GM18951 (cell line): ENCODE data around the gene SCAND1.
"Not testable (repeated sequence)": the region's sequence is repeated elsewhere in the genome, so short reads cannot be mapped to it uniquely, and the experiment has no call there.

Experiments used
- POLR2A ChIP-seq: IDR thresholded peaks from 4 replicates; pipeline ENCODE4 v1.6.1; 2011; ENCODE audit warnings: mild to moderate bottlenecking; ENCODE audit not compliant: insufficient read length, insufficient read depth; ENCODE audit errors: extremely low read depth
- in situ Hi-C: fragments of 300-500 bp; cut with MboI; formaldehyde crosslinking; loops from one replicate; pipeline ENCODE4 v1.12.0; 2022; ENCODE audit warnings: low sequenced_read_pairs, mixed read lengths, inconsistent platforms; ENCODE audit not compliant: unreplicated experiment

SCAND1 gene

DNA sequence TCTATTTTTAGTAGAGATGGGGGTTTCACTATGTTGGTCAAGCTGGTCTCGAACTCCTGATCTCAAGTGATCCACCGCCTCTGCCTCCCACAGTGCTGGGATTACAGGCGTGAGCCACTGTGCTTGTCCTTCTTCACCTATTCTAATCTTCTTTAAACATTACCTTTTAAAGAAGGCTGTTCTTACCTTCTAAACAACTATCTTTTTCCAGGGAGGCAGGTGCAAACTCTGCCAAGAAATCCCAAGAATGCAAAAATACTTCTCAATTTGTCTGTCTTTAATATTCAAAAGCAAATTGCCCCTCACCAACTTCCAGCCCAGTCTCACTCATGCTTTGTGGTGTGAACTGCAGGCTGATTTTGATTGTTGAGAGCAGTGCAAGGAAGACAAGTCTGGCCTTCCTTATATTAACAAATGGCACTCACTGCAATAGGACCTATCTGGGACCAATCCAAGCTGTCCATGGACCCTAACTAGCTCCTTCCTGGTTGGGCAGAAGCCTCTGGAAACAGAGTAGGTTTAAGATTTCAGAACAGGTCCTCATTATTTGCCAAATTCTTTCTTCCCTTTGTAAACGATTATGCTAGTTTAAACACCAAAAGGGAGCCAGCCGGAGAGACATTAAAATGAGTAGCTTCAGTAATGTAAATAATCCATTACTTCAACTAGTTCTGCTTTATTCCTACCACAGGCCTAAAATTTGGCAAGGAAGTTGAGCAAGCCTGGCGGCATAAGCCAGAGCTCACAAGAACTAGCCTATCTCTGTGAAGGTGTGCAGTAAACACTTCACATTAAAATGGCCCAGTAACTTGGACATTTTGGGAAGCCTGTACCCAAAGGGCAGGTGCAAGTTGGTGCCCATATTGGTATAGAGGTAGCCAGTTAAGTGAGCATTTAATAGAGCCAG lies 1.6 kb downstream of the SCAND1 start:
- in situ Hi-C loops = no loop called here
- no peak for TF ChIP-seq POLR2A

DNA sequence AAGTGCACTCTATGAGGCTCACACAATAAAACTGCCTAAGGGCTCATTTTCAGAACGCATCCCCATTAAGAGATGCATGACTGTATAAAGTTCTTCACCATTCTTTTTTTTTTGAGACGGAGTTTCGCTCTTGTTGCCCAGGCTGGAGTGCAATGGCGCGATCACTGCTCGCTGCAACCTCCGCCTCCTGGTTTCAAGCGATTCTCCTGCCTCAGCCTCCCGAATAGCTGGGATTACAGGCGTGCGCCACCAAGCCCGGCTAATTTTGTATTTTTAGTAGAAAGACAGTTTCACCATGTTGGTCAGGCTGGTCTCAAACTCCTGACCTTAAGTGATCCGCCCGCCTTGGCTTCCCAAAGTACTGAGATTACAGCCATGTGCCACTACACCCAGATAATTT lies 2.2 kb downstream of the SCAND1 start:
- in situ Hi-C loops = not testable (repeated sequence)

DNA sequence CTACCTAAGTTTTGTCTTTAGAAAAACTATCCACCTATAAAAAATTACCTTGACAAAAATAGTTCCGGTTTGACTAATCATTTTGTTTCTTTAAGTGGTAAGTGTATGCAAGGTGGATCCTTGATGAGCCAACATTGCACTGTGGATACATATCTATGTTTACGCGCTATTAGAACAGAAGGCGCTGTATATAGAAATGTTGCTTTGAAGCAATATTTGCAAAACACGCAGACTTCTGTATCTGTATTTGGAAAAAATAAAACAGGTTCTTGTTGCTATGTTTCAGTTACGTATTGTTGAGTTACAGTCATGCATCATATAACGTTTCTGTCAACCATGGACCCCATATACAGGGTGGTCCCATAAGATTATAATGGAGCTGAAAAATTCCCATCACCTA lies 4.2 kb downstream of the SCAND1 start:
- in situ Hi-C loops = no loop called here
- no peak for TF ChIP-seq POLR2A

DNA sequence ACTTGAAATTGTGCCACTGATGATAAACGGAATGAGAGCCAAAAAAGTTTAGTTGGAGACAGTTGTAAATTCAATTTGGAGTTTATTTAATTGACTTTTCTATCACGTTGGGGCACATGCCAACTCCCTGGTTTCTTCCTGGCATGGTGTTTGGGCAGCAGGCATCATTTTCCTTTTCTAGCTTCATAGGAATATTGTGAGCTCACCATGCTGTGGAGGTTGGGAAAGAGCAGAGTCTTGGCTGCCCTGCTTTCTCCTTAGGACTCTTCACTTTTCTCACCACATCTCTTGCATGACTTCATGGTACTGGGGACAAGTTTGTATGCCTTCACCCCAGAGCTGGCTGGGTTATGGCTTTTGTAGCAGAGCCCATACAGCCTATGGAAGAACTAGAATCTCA lies 6.4 kb downstream of the SCAND1 start:
- TF ChIP-seq POLR2A = no peak
- in situ Hi-C loops = no loop called here

DNA sequence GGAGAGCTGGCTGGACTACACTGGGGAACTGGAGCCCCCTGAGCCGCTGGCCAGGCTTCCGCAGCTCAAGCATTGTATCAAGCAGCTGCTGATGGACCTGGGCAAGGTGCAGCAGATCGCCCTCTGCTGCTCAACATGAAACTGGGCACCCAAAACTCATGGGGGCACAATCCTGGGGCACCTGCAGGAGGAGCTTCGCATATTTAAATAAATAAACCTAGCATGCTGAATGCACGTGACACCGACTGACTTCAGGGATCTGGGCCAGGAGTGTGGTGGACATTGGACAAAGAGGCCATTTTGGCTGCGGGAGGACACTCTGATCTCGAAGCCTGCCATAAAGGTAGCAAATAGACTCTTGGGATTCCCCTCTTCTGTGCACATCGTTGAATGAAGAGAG lies 6.8 kb downstream of the SCAND1 start:
- no peak for TF ChIP-seq POLR2A
- in situ Hi-C loops = no loop called here

DNA sequence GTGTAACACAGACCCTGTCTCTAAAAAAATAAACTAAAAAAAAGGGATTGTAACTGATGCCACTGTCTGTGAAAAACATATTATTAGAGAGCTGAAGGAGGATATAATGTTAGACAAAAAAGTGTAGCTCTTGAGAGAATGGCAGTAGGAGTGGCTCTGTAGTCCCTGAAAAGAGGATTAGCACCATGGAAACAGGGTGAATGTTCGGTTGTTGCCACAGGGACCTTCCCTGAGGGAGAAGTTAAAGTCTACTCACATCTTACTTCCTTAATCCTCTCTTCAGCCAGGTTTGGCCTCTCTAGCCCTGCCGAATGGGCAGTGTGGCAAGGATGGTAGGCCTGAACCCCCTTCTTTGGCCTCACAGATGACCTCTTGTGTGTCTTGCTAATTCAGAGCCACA lies 12.1 kb downstream of the SCAND1 start:
- in situ Hi-C loops = no loop called here
- no peak for TF ChIP-seq POLR2A

DNA sequence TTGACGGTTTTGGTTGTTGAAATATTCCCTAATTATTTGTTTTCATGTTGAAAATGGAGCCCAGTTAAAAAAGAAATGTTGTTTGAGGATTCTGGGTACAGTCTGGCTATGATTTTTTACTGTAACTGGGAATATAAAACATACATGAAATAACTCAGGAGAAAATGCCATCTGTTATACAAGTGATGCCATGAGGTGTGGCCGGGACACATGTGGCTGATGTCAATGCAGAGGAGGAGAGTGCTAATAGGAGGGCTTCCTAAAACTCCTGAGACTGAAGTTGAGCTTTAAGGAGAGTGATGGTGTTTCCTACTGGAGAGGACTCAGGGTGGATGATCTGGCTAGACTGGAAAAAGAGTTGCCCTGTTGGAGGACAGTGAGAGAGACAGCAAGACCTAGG lies 12.7 kb downstream of the SCAND1 start:
- no peak for TF ChIP-seq POLR2A
- in situ Hi-C loops = no loop called here

DNA sequence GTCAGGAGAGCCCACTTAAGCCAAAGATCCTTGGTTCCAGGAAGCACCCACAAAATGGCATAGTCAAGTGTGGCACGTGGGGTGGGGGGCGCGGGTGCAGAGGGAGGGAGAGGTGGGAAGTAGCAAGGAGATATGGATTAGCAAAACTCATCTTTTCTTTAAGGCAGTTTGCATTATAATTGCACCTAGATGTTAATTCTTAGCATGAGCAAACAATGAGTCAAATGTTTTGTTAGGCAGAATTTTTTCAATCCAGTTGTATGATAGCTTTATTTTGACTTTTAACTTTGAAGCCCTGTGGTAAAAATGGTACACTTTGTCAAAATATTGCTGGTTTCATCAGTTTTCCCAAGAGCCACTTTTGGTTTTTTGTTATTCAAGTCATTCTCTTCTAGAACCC lies 15.0 kb downstream of the SCAND1 start:
- no peak for TF ChIP-seq POLR2A
- in situ Hi-C loops = no loop called here

DNA sequence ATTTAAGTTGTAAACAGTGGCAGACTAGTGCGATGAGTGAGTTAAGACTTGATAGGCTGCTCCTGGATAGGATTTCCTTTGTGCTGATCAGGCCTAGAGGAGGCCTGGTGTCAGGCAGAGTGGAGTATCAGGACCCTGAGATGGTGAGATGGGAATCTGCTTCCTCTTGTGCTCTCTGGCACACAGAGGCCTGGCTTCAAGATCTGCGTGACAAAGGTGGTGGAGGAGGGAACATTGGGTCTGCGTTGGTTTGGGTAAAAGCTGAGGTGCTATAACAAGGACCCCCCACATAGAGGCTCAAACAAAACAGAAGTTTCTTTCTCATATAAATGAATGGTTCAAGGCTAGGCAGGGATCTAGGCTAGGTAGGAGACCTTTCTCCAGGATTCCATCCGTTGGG lies 20.3 kb downstream of the SCAND1 start:
- in situ Hi-C loops = no loop called here
- no peak for TF ChIP-seq POLR2A

DNA sequence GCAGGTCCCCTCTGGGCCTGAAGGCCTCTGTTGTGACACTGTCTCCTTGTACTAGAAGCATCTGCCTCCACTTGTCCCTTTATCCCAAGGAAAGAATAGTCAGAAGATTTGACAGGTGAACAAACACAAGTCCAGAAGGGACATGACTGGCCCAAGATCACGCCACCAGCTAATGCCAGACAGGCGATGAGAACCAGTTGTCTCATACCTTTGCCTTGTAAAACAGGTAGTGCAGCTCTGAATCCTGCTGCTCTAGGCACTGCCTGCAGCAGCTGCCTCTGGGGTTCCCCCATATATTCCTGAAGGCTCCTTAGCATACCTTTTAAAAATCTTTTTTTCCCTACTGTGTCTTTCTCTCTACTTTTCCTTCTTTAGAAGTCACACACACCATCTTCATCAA lies 25.0 kb downstream of the SCAND1 start:
- TF ChIP-seq POLR2A = no peak

DNA sequence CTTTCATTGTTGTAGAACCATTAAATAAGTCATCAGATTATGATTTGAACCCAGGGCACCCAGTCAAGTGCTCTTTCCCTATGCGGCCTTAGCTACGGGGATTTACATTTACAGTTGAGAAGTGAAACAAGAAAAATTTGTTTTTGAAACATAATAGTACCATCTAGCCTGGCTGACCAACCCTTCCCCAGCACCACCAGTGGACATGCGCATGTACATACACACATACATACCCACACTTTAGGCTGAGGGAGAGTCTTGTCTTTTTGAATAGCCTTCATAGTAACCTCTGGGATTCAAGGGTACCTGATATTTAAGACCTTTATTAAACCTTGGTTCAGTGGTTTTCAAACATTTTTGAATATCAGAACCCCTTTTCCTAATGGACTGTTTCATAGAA lies 33.8 kb downstream of the SCAND1 start:
- no peak for TF ChIP-seq POLR2A
- in situ Hi-C loops = no loop called here

More for the DNA sequence above, 25.0 kb downstream of the SCAND1 start:
- in situ Hi-C loops = no loop called here

DNA sequence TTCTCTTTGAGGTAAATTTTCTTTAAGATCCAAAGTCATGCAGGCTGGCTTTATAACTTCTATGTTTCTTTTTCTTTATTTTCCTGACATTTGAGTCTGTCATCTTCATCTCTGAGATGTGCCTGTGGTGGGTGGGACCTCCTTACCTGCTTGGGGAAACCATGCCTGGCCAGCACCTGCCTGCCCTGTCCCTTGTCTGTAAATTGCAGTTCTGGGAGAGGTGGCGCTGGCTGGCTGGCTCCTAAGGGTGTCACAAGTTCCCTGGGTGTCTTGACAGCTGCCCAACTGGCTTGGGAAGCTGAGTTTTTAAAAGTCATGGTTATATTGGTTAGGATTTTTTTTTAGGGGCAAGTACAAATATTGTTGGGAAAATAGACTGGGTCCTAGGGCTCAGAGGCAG lies 36.3 kb downstream of the SCAND1 start:
- in situ Hi-C loops = no loop called here

DNA sequence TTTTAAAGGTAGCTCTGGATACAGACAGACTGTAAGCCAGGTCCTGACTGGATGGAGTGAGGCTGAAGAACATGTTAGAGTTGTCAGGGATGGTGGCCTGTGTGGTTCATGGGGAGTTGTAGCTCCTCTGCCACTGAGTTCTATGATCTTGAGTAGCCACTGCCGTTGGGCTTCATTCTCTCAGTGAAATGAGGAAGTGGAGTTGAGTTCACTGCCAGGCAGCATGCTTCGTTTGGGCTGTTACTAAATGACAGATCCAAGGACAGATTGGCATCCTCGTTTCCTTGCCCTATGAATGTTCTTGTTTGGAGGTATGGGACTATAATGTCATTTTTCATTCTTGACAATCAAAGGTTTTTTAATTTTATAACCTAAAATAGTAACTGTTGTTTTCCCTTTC lies 37.2 kb downstream of the SCAND1 start:
- TF ChIP-seq POLR2A = no peak
- in situ Hi-C loops = no loop called here

More for the DNA sequence above, 36.3 kb downstream of the SCAND1 start:
- TF ChIP-seq POLR2A = no peak

DNA sequence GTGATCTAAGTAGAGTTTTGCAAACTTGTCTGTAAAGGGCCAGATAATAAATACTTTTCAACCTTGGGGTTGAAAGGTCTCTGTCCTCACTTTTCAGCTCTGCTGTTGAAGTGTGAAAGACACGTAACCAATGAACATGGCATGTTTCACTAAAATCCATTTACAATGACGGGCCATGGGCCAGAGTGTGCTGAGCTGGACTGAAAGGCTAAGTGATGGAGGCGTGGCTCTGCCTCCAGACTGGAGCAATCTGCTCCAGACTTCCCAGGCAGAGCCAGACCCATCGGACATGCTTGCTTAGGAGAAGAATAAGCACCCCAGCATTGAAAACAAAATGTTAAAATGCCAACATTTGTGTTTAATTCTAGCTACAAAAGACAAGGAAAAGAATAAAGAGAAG lies 41.4 kb downstream of the SCAND1 start:
- no peak for TF ChIP-seq POLR2A
- in situ Hi-C loops = no loop called here
